ENCODE results near the gene BEST3. TPM values are rescaled to one million over a fixed set of nuclear protein-coding genes. Genes with fewer than 3 reads are reported as not detected.

Gene BEST3
- polyA plus RNA-seq, 3 donors = not detected

GRCh38 chr12:69685810-69686209, 13.3 kb downstream of the BEST3 start:
- intact Hi-C loops (cut with micrococcal nuclease) = no loop called here
- no peak overlapping the region for H2AFZ ChIP-seq (ENCODE audit: insufficient read depth, low read depth, low read length, poor library complexity, severe bottlenecking)

GRCh38 chr12:69684466-69684865, 14.6 kb downstream of the BEST3 start:
- no peaks in the 10 kb centered on the region for H3K79me2 ChIP-seq (ENCODE audit: insufficient read depth, low read length)

More at GRCh38 chr12:69685810-69686209, 13.3 kb downstream of the BEST3 start:
- no peak overlapping the region for H3K4me3 Mint-ChIP-seq
- H3K9me3 Mint-ChIP-seq = peaks cover 0 to 2% (median 0%) of the 10 kb centered on the region in 7 donors
- no peaks in the 10 kb centered on the region for H3K36me3 Mint-ChIP-seq
- Histone ChIP-seq H3K9me3 (replicated peaks in 1 of 2; ENCODE audit: control insufficient read depth in 1 of 2, insufficient read depth in 1 of 2, low read length in 2 of 2) (no peaks in the 10 kb centered on the region), H3K27me3 (ENCODE audit: control insufficient read depth in 2 of 2, insufficient read depth in 2 of 2, low read length in 2 of 2) (no peaks in the 10 kb centered on the region), H3K4me2 (replicated peaks; ENCODE audit: extremely low read depth, low read length, poor library complexity, severe bottlenecking) (no peak overlapping the region), H3K36me3 (replicated peaks in 1 of 2; ENCODE audit: control insufficient read depth in 1 of 2, insufficient read depth in 2 of 2, low read length in 2 of 2) (no peaks in the 10 kb centered on the region), H3K9ac (ENCODE audit: insufficient read depth, low read length, poor library complexity, severe bottlenecking) (no peak overlapping the region), H3K79me2 (ENCODE audit: insufficient read depth, low read length) (no peaks in the 10 kb centered on the region), H3K4me3 (replicated peaks in 1 of 3; ENCODE audit: low read depth in 2 of 3, low read length in 3 of 3) (no peak overlapping the region), H4K20me1 (ENCODE audit: insufficient read depth, low read length) (no peaks in the 10 kb centered on the region), H3K27ac (ENCODE audit: low read depth in 1 of 2, low read length in 2 of 2) (no peak overlapping the region), H3K4me1 (ENCODE audit: control insufficient read depth in 1 of 2, insufficient read depth in 2 of 2, low read length in 2 of 2) (peaks cover 5% of the 10 kb centered on the region in 2 donors)
- WGBS (ENCODE audit: insufficient coverage) = 80% methylated on average over 1 of the region's 2 CpGs
- no peak for TF ChIP-seq CTCF (IDR thresholded peaks at IDR 0.05)
- H3K27me3 Mint-ChIP-seq (ENCODE audit: low read depth in 3 of 3) = peaks cover 0 to 3% (median 0%) of the 10 kb centered on the region in 3 donors
- peaks cover 9% of the 10 kb centered on the region for H3K4me1 Mint-ChIP-seq
- no peak for DNase-seq
- H3K27ac Mint-ChIP-seq = no peak overlapping the region

More at GRCh38 chr12:69684466-69684865, 14.6 kb downstream of the BEST3 start:
- Histone ChIP-seq H3K4me1 (ENCODE audit: control insufficient read depth in 1 of 2, insufficient read depth in 2 of 2, low read length in 2 of 2) (peaks cover 5% of the 10 kb centered on the region in 2 donors), H3K27me3 (ENCODE audit: control insufficient read depth in 2 of 2, insufficient read depth in 2 of 2, low read length in 2 of 2) (no peaks in the 10 kb centered on the region), H3K9ac (ENCODE audit: insufficient read depth, low read length, poor library complexity, severe bottlenecking) (no peak overlapping the region), H3K27ac (ENCODE audit: low read depth in 1 of 2, low read length in 2 of 2) (no peak overlapping the region), H3K9me3 (replicated peaks in 1 of 2; ENCODE audit: control insufficient read depth in 1 of 2, insufficient read depth in 1 of 2, low read length in 2 of 2) (no peaks in the 10 kb centered on the region), H3K4me2 (replicated peaks; ENCODE audit: extremely low read depth, low read length, poor library complexity, severe bottlenecking) (no peak overlapping the region), H3K4me3 (replicated peaks in 1 of 3; ENCODE audit: low read depth in 2 of 3, low read length in 3 of 3) (no peak overlapping the region), H4K20me1 (ENCODE audit: insufficient read depth, low read length) (no peaks in the 10 kb centered on the region), H3K36me3 (replicated peaks in 1 of 2; ENCODE audit: control insufficient read depth in 1 of 2, insufficient read depth in 2 of 2, low read length in 2 of 2) (no peaks in the 10 kb centered on the region), H2AFZ (ENCODE audit: insufficient read depth, low read depth, low read length, poor library complexity, severe bottlenecking) (no peak overlapping the region)
- no peak overlapping the region for H3K4me3 Mint-ChIP-seq
- peaks cover 0 to 3% (median 0%) of the 10 kb centered on the region in 3 donors for H3K27me3 Mint-ChIP-seq (ENCODE audit: low read depth in 3 of 3)
- H3K36me3 Mint-ChIP-seq = no peaks in the 10 kb centered on the region
- H3K27ac Mint-ChIP-seq = no peak overlapping the region
- TF ChIP-seq CTCF (IDR thresholded peaks at IDR 0.05) = no peak
- DNase-seq = no peak
- 80% methylated on average over 2 of the region's 2 CpGs for WGBS (ENCODE audit: insufficient coverage)
- H3K4me1 Mint-ChIP-seq = peaks cover 7% of the 10 kb centered on the region
- peaks cover 0 to 2% (median 0%) of the 10 kb centered on the region in 7 donors for H3K9me3 Mint-ChIP-seq
- intact Hi-C loops (cut with micrococcal nuclease) = no loop called here
